Stimulated activated naive CD8-positive, alpha-beta T cell treated with anti-CD3 and anti-CD28 coated beads, Interleukin-15, Interleukin-2, amounts not matched to agents 100 U/mL and 50 U/mL, for 24 hours (primary cell): ENCODE measurements around the gene METTL13.
"Not testable (repeated sequence)": the region's sequence is repeated elsewhere in the genome, so short reads cannot be mapped to it uniquely, and the experiment has no call there.

Experiments used
- ATAC-seq: fragments of 150-1000 bp; cut with Tn5 transposase; one replicate; pipeline ENCODE4 v1.10.0; 2021
- DNase-seq: peaks from one replicate; pipeline ENCODE4 v3.0.0; 2021

METTL13 gene

GRCh38 chr1:171769754-171770153 lies 11.7 kb upstream of the METTL13 start:
- ATAC-seq = no peak

GRCh38 chr1:171772312-171772711 lies 9.1 kb upstream of the METTL13 start:
- ATAC-seq = no peak
- no peak for DNase-seq

More at GRCh38 chr1:171769754-171770153, 11.7 kb upstream of the METTL13 start:
- no peak for DNase-seq

- ATAC-seq (no peak), DNase-seq (no peak)
Measured at GRCh38 chr1:171780583-171781175, 781 bp upstream of the METTL13 start.

- no peak for DNase-seq
- ATAC-seq = no peak
Measured at GRCh38 chr1:171783816-171784530, 2.5 kb downstream of the METTL13 start.

GRCh38 chr1:171784784-171785183 lies 3.3 kb downstream of the METTL13 start:
- no peak for DNase-seq
- no peak for ATAC-seq

GRCh38 chr1:171785766-171786165 lies 4.3 kb downstream of the METTL13 start:
- DNase-seq (no peak), ATAC-seq (no peak)

- ATAC-seq = no peak
Measured at GRCh38 chr1:171786534-171786933, 5.1 kb downstream of the METTL13 start.

GRCh38 chr1:171787686-171788480 lies 6.4 kb downstream of the METTL13 start:
- ATAC-seq = no peak
- no peak for DNase-seq

More at GRCh38 chr1:171786534-171786933, 5.1 kb downstream of the METTL13 start:
- no peak for DNase-seq

GRCh38 chr1:171788696-171789095 lies 7.2 kb downstream of the METTL13 start:
- DNase-seq = no peak
- ATAC-seq = no peak

- ATAC-seq (no peak), DNase-seq (no peak)
Measured at GRCh38 chr1:171790318-171790717, 8.9 kb downstream of the METTL13 start.

- ATAC-seq = no peak
- no peak for DNase-seq
Measured at GRCh38 chr1:171792656-171793369, 11.4 kb downstream of the METTL13 start.

GRCh38 chr1:171793636-171794035 lies 12.2 kb downstream of the METTL13 start:
- ATAC-seq = no peak
- no peak for DNase-seq

GRCh38 chr1:171794085-171794484 lies 12.6 kb downstream of the METTL13 start:
- DNase-seq (peak; percentile 51), ATAC-seq (peak; percentile 100)

GRCh38 chr1:171796592-171796991 lies 15.1 kb downstream of the METTL13 start:
- no peak for ATAC-seq
- no peak for DNase-seq

- DNase-seq = no peak
- ATAC-seq = no peak
Measured at GRCh38 chr1:171798311-171798710, 16.9 kb downstream of the METTL13 start.

- no peak for ATAC-seq
- no peak for DNase-seq
Measured at GRCh38 chr1:171798765-171799164, 17.3 kb downstream of the METTL13 start.

GRCh38 chr1:171799166-171799565 lies 17.7 kb downstream of the METTL13 start:
- no peak for ATAC-seq
- DNase-seq = no peak

- not testable (repeated sequence) for DNase-seq, ATAC-seq
Measured at GRCh38 chr1:171799698-171800097, 18.2 kb downstream of the METTL13 start.

- ATAC-seq (no peak), DNase-seq (no peak)
Measured at GRCh38 chr1:171800342-171800741, 18.9 kb downstream of the METTL13 start.

- no peak for ATAC-seq
- no peak for DNase-seq
Measured at GRCh38 chr1:171800851-171801250, 19.4 kb downstream of the METTL13 start.

- DNase-seq = no peak
- no peak for ATAC-seq
Measured at GRCh38 chr1:171801487-171801891, 20.0 kb downstream of the METTL13 start.

GRCh38 chr1:171802207-171802606 lies 20.7 kb downstream of the METTL13 start:
- no peak for ATAC-seq
- no peak for DNase-seq
